HG03135 (cell line): Measurements from ENCODE around the gene GPAT3.
"Not testable (repeated sequence)": the region's sequence is repeated elsewhere in the genome, so short reads cannot be mapped to it uniquely, and the experiment has no call there.

ENCODE experiments used
- ATAC-seq: cut with Tn5 transposase; IDR thresholded peaks from one replicate; pipeline ENCODE4 v1.9.1; 2021; ENCODE audit warnings: mild to moderate bottlenecking, moderate library complexity; ENCODE audit not compliant: unreplicated experiment

The GPAT3 gene

DNA sequence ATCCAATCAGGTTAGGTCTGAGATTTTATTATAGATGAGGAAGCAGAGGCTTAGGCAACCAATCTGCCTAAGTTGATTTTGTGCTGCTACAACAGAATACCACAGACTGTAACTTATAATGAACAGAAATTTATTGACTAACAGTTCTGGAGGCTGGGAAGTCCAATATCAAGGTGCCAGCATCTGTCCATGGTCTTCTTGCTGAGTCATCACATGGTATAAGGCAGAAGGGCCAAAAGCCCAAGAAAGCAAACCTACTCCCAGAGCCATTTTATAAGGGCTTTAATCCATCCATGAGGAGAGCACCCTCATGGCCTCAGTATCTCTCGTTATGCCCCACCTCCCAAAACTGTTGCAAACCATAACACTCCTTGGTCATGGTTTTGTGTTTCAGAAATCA lies 55.8 kb downstream of the GPAT3 start:
- no peak for ATAC-seq

GRCh38 chr4:83599183-83599582 lies 63.3 kb downstream of the GPAT3 start:
- no peak for ATAC-seq

DNA sequence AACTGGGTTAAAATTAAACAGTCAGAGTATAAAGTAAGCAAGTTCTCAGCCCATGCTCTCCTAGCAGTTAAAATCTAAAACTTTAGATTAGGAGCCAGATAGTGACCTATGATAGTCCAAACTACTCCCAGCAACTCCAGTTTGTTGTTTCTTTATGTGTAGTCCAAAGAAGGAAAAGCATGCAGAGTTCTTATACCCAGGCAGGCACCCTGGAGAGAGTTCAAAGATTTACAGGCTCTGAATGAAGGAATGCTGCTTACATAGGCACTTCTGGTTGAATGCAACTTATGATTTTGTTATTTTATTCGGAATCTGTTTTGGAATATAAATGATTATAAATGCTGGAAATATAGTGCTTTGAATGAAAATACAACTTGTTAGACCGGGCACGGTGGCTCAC lies 67.2 kb downstream of the GPAT3 start:
- ATAC-seq: no peak

DNA sequence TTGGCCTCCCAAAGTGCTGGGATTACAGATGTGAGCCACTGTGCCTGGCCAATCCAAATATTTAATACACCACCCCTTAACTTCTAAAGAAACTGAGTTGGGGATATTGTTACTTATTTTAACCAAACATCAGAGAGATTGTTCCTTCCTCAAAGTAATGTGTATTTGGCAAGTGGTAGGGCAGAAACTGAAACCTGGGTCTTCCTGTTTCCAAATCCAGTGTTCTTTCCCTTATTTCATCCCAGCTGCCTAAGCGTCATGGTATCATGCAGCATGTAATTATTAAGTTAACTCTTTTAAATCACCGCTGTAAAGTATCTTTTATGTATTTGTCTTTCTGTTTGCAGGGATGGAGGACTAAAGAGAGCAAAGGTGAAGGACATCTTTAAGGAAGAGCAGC lies 68.4 kb downstream of the GPAT3 start:
- ATAC-seq: no peak

GRCh38 chr4:83605210-83605609 lies 69.3 kb downstream of the GPAT3 start:
- no peak for ATAC-seq

- no peak for ATAC-seq
Observed at GRCh38 chr4:83605744-83606172, 69.8 kb downstream of the GPAT3 start.

GRCh38 chr4:83606460-83606859 lies 70.6 kb downstream of the GPAT3 start:
- no peak for ATAC-seq

DNA sequence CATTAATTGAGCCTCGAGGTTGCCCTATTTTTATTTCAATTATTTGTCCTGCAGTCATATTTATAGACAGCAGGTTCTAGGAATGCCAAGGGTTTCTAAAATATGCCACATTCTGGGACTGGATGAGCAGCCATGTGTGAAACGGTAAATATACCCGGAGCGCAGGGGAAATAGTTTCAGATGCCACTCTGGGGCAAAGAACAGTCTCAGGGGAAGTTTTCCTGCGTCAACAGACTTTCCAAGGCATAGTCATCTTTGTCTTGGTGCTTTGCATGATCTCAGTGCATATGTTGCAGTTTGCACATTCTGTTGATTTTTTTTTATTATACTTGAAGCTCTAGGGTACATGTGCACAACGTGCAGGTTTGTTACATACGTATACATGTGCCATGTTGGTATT lies 71.0 kb downstream of the GPAT3 start:
- ATAC-seq: no peak

DNA sequence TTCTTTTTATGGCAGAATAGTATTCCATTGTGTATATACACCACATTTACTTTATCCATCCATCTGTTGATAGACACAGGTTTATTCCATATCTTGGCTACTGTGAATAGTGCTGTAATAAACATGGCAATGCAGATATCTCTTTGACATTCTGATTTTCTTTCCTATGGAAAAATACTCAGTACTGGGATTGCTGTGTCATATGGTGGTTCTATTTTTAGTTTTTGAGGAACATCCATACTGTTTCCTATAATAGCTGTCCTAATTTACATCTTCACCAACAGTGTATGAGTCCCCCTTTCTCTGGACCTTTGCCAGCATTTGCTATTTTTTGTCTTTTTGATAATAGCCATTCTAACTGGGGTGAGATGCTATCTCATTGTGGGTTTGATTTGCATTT lies 73.5 kb downstream of the GPAT3 start:
- no peak for ATAC-seq

- ATAC-seq: no peak
Observed at GRCh38 chr4:83610729-83611128, 74.8 kb downstream of the GPAT3 start.

GRCh38 chr4:83613023-83613422 lies 77.1 kb downstream of the GPAT3 start:
- ATAC-seq: no peak

DNA sequence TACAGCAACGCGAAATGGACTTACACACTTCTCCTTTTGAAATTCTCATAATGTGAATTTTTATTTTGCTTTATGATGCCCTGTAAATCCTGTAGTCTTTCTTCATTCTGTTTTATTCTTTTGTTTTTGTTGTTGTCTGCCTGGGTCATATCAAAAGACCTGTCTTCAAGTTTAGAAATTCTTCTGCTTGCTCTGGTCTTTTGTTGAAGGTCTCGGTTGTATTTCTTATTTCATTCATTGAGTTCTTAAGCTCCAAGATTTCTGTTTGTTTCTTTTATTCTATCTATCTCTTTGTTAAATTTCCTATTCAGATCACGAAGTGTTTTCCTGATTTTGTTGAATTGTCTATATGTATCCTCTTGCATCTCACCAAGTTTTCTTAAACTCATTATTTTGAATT lies 78.1 kb downstream of the GPAT3 start:
- no peak for ATAC-seq

GRCh38 chr4:83616252-83616651 lies 80.3 kb downstream of the GPAT3 start:
- ATAC-seq: no peak

DNA sequence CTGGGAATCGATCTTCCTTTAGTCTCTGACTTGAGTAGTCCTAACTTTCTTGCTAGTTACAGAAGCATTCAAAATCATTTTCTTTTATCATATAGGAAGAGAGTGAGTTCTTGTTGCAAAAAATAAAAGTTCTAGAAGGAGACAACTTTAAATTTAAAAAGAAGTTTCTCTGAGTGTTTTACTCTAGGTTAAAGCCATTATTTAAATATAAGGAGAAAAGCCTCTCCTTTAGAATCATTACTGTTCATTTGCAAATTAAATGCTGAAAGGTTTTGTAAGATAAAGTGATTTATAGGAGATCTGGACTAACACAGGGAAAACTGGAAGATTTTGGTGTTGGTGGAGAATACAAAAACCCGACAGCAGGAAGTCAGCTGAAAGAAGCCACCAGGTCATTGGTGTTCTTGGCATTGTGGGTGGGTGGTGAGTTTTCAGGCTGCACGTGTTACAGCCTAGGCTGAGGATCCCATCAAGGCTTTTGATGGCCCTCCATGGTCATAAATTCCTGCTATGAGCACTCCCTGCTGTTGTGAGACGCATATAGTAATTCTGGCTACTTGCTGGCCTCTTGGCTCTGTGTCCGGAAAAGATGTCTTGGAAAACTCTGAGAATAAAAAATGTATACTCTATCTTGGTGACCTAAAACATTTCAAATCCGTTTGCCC lies 81.6 kb downstream of the GPAT3 start:
- no peak for ATAC-seq

- ATAC-seq: no peak
Observed at GRCh38 chr4:83618431-83618830, 82.5 kb downstream of the GPAT3 start.

DNA sequence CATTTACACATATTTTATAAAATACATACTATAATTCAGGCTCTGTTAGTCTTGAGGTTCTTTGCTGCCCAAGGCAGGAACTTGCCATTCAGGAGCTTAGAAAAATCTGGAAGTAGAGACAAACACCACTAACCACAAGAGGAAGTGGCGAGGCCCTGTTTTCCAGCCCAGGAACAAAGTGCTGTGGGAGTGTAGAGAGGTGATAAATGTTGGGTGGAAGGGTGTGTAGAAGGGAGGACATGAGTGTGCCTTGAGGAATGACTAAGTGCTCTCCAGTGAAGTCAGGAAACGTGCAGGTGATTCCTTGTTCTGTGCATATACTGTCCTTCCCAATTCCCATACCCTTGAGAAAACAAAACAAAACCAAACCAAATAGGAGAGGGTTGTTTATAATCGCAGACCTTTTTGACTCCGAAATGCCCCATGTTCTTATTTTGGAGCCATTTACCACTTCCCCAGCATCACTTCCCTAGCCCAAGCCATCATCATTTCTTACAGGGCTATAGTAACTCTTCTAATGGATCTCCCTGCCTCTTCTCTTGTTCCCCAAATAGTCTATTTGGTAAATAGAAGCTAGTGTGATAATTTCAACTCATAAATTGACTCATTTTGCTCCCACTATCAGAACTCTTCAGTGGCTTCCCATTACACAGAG lies 83.2 kb downstream of the GPAT3 start:
- no peak for ATAC-seq

DNA sequence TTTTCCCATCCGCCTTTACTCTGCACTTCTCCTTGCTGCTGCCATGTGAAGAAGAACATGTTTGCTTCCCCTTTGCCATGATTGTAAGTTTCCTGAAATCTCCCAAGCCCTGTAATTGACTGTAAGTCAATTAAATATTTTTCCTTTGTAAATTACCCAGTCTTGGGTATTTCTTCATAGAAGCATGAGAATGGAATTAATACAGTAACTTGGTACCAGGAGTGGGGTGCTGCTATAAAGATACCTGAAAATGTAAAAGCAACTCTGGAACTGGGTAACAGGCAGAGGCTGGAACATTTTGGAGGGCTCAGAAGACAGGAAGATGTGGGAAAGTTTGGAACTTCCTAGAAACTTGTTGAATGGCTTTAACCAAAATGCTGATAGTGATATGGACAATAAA lies 86.2 kb downstream of the GPAT3 start:
- not testable (repeated sequence) for ATAC-seq

DNA sequence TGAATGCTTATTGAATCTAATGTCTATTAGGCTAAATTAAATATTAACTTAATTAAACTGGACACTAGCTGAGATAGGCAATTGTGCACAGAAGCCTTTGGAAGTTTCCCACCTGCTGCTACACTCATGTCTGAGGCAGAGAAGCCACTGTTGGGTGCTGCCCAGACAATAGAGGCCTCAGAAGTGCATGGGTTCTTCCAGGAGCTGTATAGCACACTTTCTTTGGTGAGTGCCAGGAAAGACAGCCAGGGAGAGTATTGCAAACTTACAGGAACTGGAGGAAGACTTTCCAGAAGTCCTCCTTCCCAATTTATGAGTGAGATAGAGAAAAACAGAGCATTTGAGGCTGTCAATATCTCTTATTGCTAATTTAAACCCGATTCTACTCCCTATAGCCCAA lies 89.9 kb downstream of the GPAT3 start:
- no peak for ATAC-seq

GRCh38 chr4:83626245-83626836 lies 90.4 kb downstream of the GPAT3 start:
- no peak for ATAC-seq

DNA sequence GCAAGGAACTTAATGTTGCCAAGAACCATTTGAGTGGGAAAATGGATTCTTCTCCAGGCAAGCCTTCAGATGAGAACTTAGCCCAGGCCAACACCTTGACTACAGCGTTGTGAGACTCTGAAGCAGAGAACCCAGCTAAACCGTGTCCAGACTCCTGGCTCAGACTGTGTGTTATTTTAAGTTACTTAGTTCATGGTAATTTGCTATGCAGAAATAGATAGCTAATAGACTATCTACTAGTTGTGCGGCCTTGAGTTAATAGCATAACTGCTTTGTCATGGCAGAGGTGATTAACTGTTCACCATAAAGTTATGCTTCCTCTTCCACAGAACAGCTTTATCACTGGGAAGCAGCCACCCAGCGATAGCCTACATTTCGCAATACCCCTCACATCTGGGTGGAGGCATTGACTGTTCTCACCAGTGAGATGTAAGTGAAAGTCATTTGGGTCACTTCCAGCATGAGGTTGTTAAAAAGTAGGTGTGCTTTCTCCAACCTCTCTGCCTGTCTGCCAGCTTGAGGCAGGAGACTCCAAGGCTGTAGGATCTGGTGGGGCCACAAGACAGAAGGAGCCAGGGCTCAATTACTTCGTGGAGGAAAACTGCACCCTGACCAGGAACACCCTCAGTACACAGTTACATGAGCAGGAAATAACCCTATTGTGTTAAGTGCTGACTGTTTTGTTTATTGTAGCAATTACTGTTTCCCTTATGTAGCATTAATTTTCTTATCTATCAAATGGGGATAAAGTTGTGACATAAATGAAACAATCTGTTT lies 94.2 kb downstream of the GPAT3 start:
- ATAC-seq: no peak

GRCh38 chr4:83631066-83631465 lies 95.2 kb downstream of the GPAT3 start:
- ATAC-seq: no peak

- no peak for ATAC-seq
Observed at GRCh38 chr4:83636930-83637329, 101.0 kb downstream of the GPAT3 start.
